Panc1 (cell line): ENCODE results near the gene CDCA8.

Experiments
- POLR2AphosphoS5 ChIP-seq: IDR thresholded peaks from 2 replicates; pipeline ENCODE4 v1.6.1; 2012; ENCODE audit warnings: mild to moderate bottlenecking, low read depth, low read length, moderate library complexity
- REST ChIP-seq, 2 experiments: IDR thresholded peaks; 2 replicates each; pipeline ENCODE4 v1.6.1; 2011 to 2012; ENCODE audit warnings: low read depth in 2 of 2, control low read depth in 1 of 2, low read length in 1 of 2, mild to moderate bottlenecking in 1 of 2, moderate library complexity in 1 of 2; ENCODE audit not compliant: insufficient read depth in 1 of 2
- TCF7L2 ChIP-seq: IDR thresholded peaks from 2 replicates; pipeline ENCODE4 v1.6.1; 2011; ENCODE audit warnings: mild to moderate bottlenecking, low read depth, low read length, inconsistent platforms
- TF ChIP-seq, protein P1 (sequence below): fragments of 450-650 bp; IDR thresholded peaks from 2 replicates; pipeline ENCODE4 v1.5.1; 2017; ENCODE audit warnings: mild to moderate bottlenecking

- TF ChIP-seq, protein P1, sequence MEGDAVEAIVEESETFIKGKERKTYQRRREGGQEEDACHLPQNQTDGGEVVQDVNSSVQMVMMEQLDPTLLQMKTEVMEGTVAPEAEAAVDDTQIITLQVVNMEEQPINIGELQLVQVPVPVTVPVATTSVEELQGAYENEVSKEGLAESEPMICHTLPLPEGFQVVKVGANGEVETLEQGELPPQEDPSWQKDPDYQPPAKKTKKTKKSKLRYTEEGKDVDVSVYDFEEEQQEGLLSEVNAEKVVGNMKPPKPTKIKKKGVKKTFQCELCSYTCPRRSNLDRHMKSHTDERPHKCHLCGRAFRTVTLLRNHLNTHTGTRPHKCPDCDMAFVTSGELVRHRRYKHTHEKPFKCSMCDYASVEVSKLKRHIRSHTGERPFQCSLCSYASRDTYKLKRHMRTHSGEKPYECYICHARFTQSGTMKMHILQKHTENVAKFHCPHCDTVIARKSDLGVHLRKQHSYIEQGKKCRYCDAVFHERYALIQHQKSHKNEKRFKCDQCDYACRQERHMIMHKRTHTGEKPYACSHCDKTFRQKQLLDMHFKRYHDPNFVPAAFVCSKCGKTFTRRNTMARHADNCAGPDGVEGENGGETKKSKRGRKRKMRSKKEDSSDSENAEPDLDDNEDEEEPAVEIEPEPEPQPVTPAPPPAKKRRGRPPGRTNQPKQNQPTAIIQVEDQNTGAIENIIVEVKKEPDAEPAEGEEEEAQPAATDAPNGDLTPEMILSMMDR = peak; percentile 90
- no peak for TF ChIP-seq POLR2AphosphoS5
- TF ChIP-seq REST (IDR thresholded peaks at IDR 0.05; ENCODE audit: insufficient read depth in 1 of 2, low read depth in 2 of 2, low read length in 1 of 2) = no peak
- peak; percentile 89 for TF ChIP-seq TCF7L2
Measured at GRCh38 chr1:37682334-37682987, 9.9 kb upstream of the CDCA8 start.
